Small intestine (tissue), 7 donors: ENCODE data around the gene COMMD4. TPM values are rescaled to one million over a fixed set of nuclear protein-coding genes. Genes with fewer than 3 reads are reported as not detected.
"Not testable (repeated sequence)": the region's sequence is repeated elsewhere in the genome, so short reads cannot be mapped to it uniquely, and the experiment has no call there.

Source experiments
- DNase-seq, 2 donors: peaks; one replicate each; pipeline versions ENCODE4 v3.0.0 to v3.0.0-alpha.2; 2013
- FAIRE-seq: peaks from 2 replicates; lab custom pipeline; 2012; peaks lifted over from hg19 to GRCh38; lab: Jason Lieb, UNC
- H3K27ac ChIP-seq, 3 donors: one replicate each; pipeline ENCODE4 v1.5.1; 2013; ENCODE audit warnings: low read length in 2 of 3, mild to moderate bottlenecking in 2 of 3, control low read depth in 1 of 3, inconsistent platforms in 1 of 3, low read depth in 1 of 3, moderate library complexity in 1 of 3
- H3K27me3 ChIP-seq, 3 donors: one replicate each; pipeline ENCODE4 v1.6.1; 2013; ENCODE audit warnings: low read length in 3 of 3, inconsistent platforms in 1 of 3; ENCODE audit not compliant: control insufficient read depth in 3 of 3, insufficient read depth in 3 of 3
- H3K36me3 ChIP-seq, 3 donors: one replicate each; pipeline ENCODE4 v1.6.1; 2013; ENCODE audit warnings: low read length in 3 of 3, inconsistent platforms in 1 of 3, low read depth in 1 of 3, mild to moderate bottlenecking in 1 of 3, moderate library complexity in 1 of 3; ENCODE audit not compliant: control insufficient read depth in 3 of 3, insufficient read depth in 2 of 3
- H3K4me1 ChIP-seq, 3 donors: one replicate each; pipeline ENCODE4 v1.6.1; 2013; ENCODE audit warnings: low read length in 2 of 3, inconsistent platforms in 1 of 3, low read depth in 1 of 3, mild to moderate bottlenecking in 1 of 3, moderate library complexity in 1 of 3; ENCODE audit not compliant: control insufficient read depth in 3 of 3, insufficient read depth in 2 of 3
- H3K4me3 ChIP-seq, 3 donors: one replicate each; pipeline ENCODE4 v1.5.1; 2013; ENCODE audit warnings: low read length in 3 of 3, control low read depth in 1 of 3, inconsistent platforms in 1 of 3, low read depth in 1 of 3, mild to moderate bottlenecking in 1 of 3, moderate library complexity in 1 of 3
- H3K9me3 ChIP-seq, 2 donors: one replicate each; pipeline ENCODE4 v1.6.1; 2013; ENCODE audit warnings: low read depth in 1 of 2, low read length in 1 of 2; ENCODE audit not compliant: control insufficient read depth in 2 of 2, insufficient read depth in 1 of 2
- WGBS, 3 donors: extraction: QIAGEN DNeasy Blood & Tissue Kit; methylation state at CpG; one replicate each; pipeline ENCODE4 v1.1.7; 2013; 5-methylcytosine and 5-hydroxymethylcytosine counted together
- polyA plus RNA-seq, 4 donors: library from polyadenylated mRNA; stranded (reverse) in 3 of 4; unstranded in 1 of 4; fragments of 200-250 nt in 3 of 4; fragments of 120-200 nt in 1 of 4; gene quantifications; one replicate each; pipeline versions ENCODE4 v1.2.1 to v1.2.3, GENCODE V29; 2013
- donor health status: healthy with polysubstance abuse.
- donor health status: control.
- donor health status: control.
- donor health status: Bipolar disorder and iron deficiency.
- donor health status: healthy.

The COMMD4 gene
- polyA plus RNA-seq, 4 donors = 88.1 to 177 (median 114) TPM

GRCh38 chr15:75367913-75368688, 32.2 kb downstream of the COMMD4 start, which contains the start of gene MAN2C1:
Gene MAN2C1 (minus strand): TSS chr15:75368607. CDS start chr15:75368583, 24 bp downstream.
- Histone ChIP-seq H3K27me3 (no peaks in the 10 kb centered on the region), H3K27ac (peak within 1 kb of the TSS; percentile 93 to 98 (median 97)), H3K9me3 (no peaks in the 10 kb centered on the region), H3K4me1 (peaks cover 0 to 22% (median 2%) of the 10 kb centered on the region in 3 donors), H3K4me3 (peak within 1 kb of the TSS; percentile 81 to 89 (median 89)), H3K36me3 (peaks cover 8 to 62% (median 15%) of the 10 kb centered on the region in 3 donors)
- WGBS, 3 donors = 0 to 1% (median 1%) methylated on average over 66 to 67 of the region's 67 CpGs
- FAIRE-seq (no peak), DNase-seq (peak; percentile 98 to 99)

GRCh38 chr15:75368689-75369239, 32.9 kb downstream of the COMMD4 start:
- H3K4me1 ChIP-seq = peaks cover 0 to 22% (median 2%) of the 10 kb centered on the region in 3 donors
- peaks cover 6 to 61% (median 15%) of the 10 kb centered on the region in 3 donors for H3K36me3 ChIP-seq
- H3K4me3 ChIP-seq = peak overlapping the region; percentile 81 to 89 (median 89)
- 2 to 4% (median 3%) methylated on average over 23 of the region's 23 CpGs for WGBS, 3 donors
- H3K27me3 ChIP-seq = no peaks in the 10 kb centered on the region
- no peaks in the 10 kb centered on the region for H3K9me3 ChIP-seq
- FAIRE-seq (no peak), DNase-seq (no peak)
- peak overlapping the region; percentile 93 to 98 (median 97) for H3K27ac ChIP-seq

GRCh38 chr15:75369897-75370581, 34.2 kb downstream of the COMMD4 start:
- no peak for FAIRE-seq

GRCh38 chr15:75371486-75371885, 35.6 kb downstream of the COMMD4 start:
- FAIRE-seq = no peak
- peaks cover 6 to 49% (median 8%) of the 10 kb centered on the region in 3 donors for H3K36me3 ChIP-seq

More at GRCh38 chr15:75369897-75370581, 34.2 kb downstream of the COMMD4 start:
- Histone ChIP-seq H3K4me1 (peaks cover 0 to 22% (median 2%) of the 10 kb centered on the region in 3 donors), H3K4me3 (no peak overlapping the region), H3K9me3 (no peaks in the 10 kb centered on the region), H3K27me3 (no peaks in the 10 kb centered on the region), H3K27ac (peak overlapping the region in 2 of 3 donors; percentile 93 to 98), H3K36me3 (peaks cover 3 to 53% (median 11%) of the 10 kb centered on the region in 3 donors)
- DNase-seq = no peak
- WGBS, 3 donors = 91 to 94% (median 94%) methylated on average over 7 of the region's 7 CpGs

GRCh38 chr15:75371901-75372688, 36.2 kb downstream of the COMMD4 start:
- WGBS, 3 donors = 95 to 96% (median 95%) methylated on average over 11 of the region's 11 CpGs
- peaks cover 0 to 22% (median 2%) of the 10 kb centered on the region in 3 donors for H3K4me1 ChIP-seq
- H3K9me3 ChIP-seq = no peaks in the 10 kb centered on the region
- peaks cover 3 to 46% (median 8%) of the 10 kb centered on the region in 3 donors for H3K36me3 ChIP-seq
- no peak overlapping the region for H3K4me3 ChIP-seq
- DNase-seq (no peak), FAIRE-seq (no peak)
- H3K27ac ChIP-seq = no peak overlapping the region
- no peaks in the 10 kb centered on the region for H3K27me3 ChIP-seq

More at GRCh38 chr15:75371486-75371885, 35.6 kb downstream of the COMMD4 start:
- H3K9me3 ChIP-seq = no peaks in the 10 kb centered on the region
- no peak overlapping the region for H3K27ac ChIP-seq
- H3K27me3 ChIP-seq = no peaks in the 10 kb centered on the region
- DNase-seq = no peak
- no peak overlapping the region for H3K4me3 ChIP-seq
- 88 to 95% (median 90%) methylated on average over 1 of the region's 1 CpG for WGBS, 3 donors
- peaks cover 0 to 22% (median 2%) of the 10 kb centered on the region in 3 donors for H3K4me1 ChIP-seq

- H3K4me1 ChIP-seq = peaks cover 0 to 13% (median 2%) of the 10 kb centered on the region in 3 donors
- no peak overlapping the region for H3K4me3 ChIP-seq
- H3K36me3 ChIP-seq = peaks cover 8 to 34% (median 12%) of the 10 kb centered on the region in 3 donors
- FAIRE-seq (no peak), DNase-seq (no peak)
- no peaks in the 10 kb centered on the region for H3K27me3 ChIP-seq
- WGBS, 3 donors = 25 to 63% (median 53%) methylated on average over 4 of the region's 4 CpGs
- no peaks in the 10 kb centered on the region for H3K9me3 ChIP-seq
- H3K27ac ChIP-seq = no peak overlapping the region
Observed at GRCh38 chr15:75380773-75381172, 44.9 kb downstream of the COMMD4 start.

GRCh38 chr15:75383986-75384385, 48.1 kb downstream of the COMMD4 start:
- not testable (repeated sequence) for H3K27me3 ChIP-seq, H3K9me3 ChIP-seq, H3K4me3 ChIP-seq, H3K27ac ChIP-seq, FAIRE-seq
- Histone ChIP-seq H3K36me3 (peaks cover 11 to 46% (median 15%) of the 10 kb centered on the region in 3 donors), H3K4me1 (peaks cover 0 to 13% (median 2%) of the 10 kb centered on the region in 3 donors)
- DNase-seq = peak; percentile 52 to 63
- WGBS, 3 donors = 10 to 71% (median 43%) methylated on average over 5 of the region's 5 CpGs
